Measurements from ENCODE around the gene CHKB. TPM values are rescaled to one million over a fixed set of nuclear protein-coding genes. Genes with fewer than 3 reads are reported as not detected.
"Not testable (repeated sequence)": the region's sequence is repeated elsewhere in the genome, so short reads cannot be mapped to it uniquely, and the experiment has no call there.

The CHKB gene
- total RNA-seq, 1 donor from 2014 or later, result 36.1 TPM

DNA sequence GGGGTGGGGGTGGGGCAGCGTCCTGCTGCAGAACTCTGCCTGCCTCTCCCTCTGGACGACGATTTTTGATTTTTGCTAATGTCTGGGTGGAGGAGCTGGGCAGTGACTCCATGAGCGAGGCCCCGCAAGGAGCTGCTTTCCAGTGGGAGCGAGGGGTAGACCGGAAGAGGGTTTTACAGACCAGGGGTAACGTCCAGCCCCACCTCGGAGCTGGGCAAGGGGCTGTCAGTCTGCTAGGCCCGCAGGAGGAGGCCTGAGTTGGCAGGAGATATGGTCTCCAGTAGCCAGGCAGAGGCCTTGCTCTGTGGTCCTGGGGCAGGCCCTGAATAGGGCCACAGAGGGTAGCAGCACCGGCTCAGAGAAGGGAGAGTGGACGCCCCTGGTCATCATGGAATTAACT, 26.9 kb upstream of the CHKB start:
- TF ChIP-seq CTCF (IDR thresholded peaks at IDR 0.05; ENCODE audit: insufficient read depth, low read depth, low read length) (no peak), EZH2 (IDR thresholded peaks at IDR 0.05; ENCODE audit: insufficient read depth, low read length) (no peak)
- DNase-seq (ENCODE audit: low read depth) (no peak), FAIRE-seq (no peak)
- Mint-ChIP-seq H3K27ac (ENCODE audit: unreplicated experiment) (no peak overlapping the region), H3K36me3 (ENCODE audit: low read depth, unreplicated experiment) (no peaks in the 10 kb centered on the region), H3K4me1 (ENCODE audit: low read depth, unreplicated experiment) (no peaks in the 10 kb centered on the region), H3K4me3 (ENCODE audit: unreplicated experiment) (no peak overlapping the region), H3K27me3 (ENCODE audit: low read depth, unreplicated experiment) (peaks cover 75% of the 10 kb centered on the region), H3K9me3 (ENCODE audit: unreplicated experiment) (peaks cover 2% of the 10 kb centered on the region)
- H3K27ac ChIP-seq (ENCODE audit: low read depth, low read length), result no peak overlapping the region
- no peaks in the 10 kb centered on the region for H3K9me3 ChIP-seq (ENCODE audit: insufficient read depth, low read depth, low read length)
- no peak overlapping the region for H3K4me2 ChIP-seq (ENCODE audit: low read length)
- H3K9ac ChIP-seq (ENCODE audit: low read length), result no peak overlapping the region
- no peaks in the 10 kb centered on the region for H3K4me1 ChIP-seq (ENCODE audit: insufficient read depth, low read length)
- H4K20me1 ChIP-seq (ENCODE audit: insufficient read depth, low read length), result no peaks in the 10 kb centered on the region
- H3K27me3 ChIP-seq (ENCODE audit: insufficient read depth, low read length), result peaks cover 11% of the 10 kb centered on the region
- H3K79me2 ChIP-seq (ENCODE audit: insufficient read depth, low read length), result no peaks in the 10 kb centered on the region
- H3K4me3 ChIP-seq (ENCODE audit: insufficient read depth, low read depth, low read length), result no peak overlapping the region
- no peaks in the 10 kb centered on the region for H3K36me3 ChIP-seq (ENCODE audit: insufficient read depth, low read length)
- no peak overlapping the region for H2AFZ ChIP-seq (ENCODE audit: low read depth, low read length)

- no peaks in the 10 kb centered on the region for H3K4me1 Mint-ChIP-seq (ENCODE audit: low read depth, unreplicated experiment)
- TF ChIP-seq CTCF (IDR thresholded peaks at IDR 0.05; ENCODE audit: insufficient read depth, low read depth, low read length), result no peak
- TF ChIP-seq EZH2 (IDR thresholded peaks at IDR 0.05; ENCODE audit: insufficient read depth, low read length), result no peak
- Histone ChIP-seq H3K79me2 (ENCODE audit: insufficient read depth, low read length) (no peaks in the 10 kb centered on the region), H3K36me3 (ENCODE audit: insufficient read depth, low read length) (no peaks in the 10 kb centered on the region), H3K4me1 (ENCODE audit: insufficient read depth, low read length) (no peaks in the 10 kb centered on the region), H3K4me3 (ENCODE audit: insufficient read depth, low read depth, low read length) (no peak overlapping the region), H3K27ac (ENCODE audit: low read depth, low read length) (no peak overlapping the region), H3K9me3 (ENCODE audit: insufficient read depth, low read depth, low read length) (no peaks in the 10 kb centered on the region), H3K27me3 (ENCODE audit: insufficient read depth, low read length) (peaks cover 11% of the 10 kb centered on the region), H3K4me2 (ENCODE audit: low read length) (no peak overlapping the region), H2AFZ (ENCODE audit: low read depth, low read length) (no peak overlapping the region), H4K20me1 (ENCODE audit: insufficient read depth, low read length) (no peaks in the 10 kb centered on the region), H3K9ac (ENCODE audit: low read length) (no peak overlapping the region)
- peaks cover 2% of the 10 kb centered on the region for H3K9me3 Mint-ChIP-seq (ENCODE audit: unreplicated experiment)
- no peaks in the 10 kb centered on the region for H3K36me3 Mint-ChIP-seq (ENCODE audit: low read depth, unreplicated experiment)
- no peak overlapping the region for H3K27ac Mint-ChIP-seq (ENCODE audit: unreplicated experiment)
- FAIRE-seq (no peak), DNase-seq (ENCODE audit: low read depth) (no peak)
- no peak overlapping the region for H3K4me3 Mint-ChIP-seq (ENCODE audit: unreplicated experiment)
- peaks cover 72% of the 10 kb centered on the region for H3K27me3 Mint-ChIP-seq (ENCODE audit: low read depth, unreplicated experiment)
Observed at GRCh38 chr22:50608996-50609395, 26.3 kb upstream of the CHKB start.

DNA sequence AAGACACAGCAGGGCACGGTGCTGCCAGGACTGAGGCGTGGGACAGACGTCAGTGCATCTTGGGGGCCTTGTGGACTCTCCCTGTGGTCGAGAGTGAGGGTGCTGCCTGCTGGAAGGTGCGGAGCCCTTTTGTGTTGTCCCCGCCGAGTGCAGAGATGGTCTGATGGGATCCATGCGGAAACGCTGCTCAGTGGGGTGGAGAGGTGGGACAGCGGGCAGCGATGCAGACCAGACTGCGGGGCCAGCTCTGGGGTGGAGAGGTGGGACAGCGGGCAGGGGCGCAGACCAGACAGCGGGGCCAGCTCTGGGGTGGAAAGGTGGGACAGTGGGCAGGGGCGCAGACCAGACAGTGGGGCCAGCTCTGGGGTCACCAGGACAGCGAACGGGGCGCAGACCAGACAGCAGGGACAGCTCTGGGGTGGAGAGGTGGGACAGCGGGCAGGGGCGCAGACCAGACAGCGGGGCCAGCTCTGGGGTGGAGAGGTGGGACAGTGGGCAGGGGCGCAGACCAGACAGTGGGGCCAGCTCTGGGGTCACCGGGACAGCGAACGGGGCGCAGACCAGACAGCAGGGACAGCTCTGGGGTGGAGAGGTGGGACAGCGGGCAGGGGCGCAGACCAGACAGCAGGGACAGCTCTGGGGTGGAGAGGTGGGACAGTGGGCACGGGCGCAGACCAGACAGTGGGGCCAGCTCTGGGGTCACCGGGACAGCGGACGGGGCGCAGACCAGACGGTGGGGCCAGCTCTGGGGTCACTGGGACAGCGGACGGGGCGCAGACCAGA, 25.6 kb upstream of the CHKB start:
- not testable (repeated sequence) for DNase-seq (ENCODE audit: low read depth); H3K27ac ChIP-seq (ENCODE audit: low read depth, low read length); H3K79me2 ChIP-seq (ENCODE audit: insufficient read depth, low read length); H3K4me3 ChIP-seq (ENCODE audit: insufficient read depth, low read depth, low read length); H2AFZ ChIP-seq (ENCODE audit: low read depth, low read length); H3K27ac Mint-ChIP-seq (ENCODE audit: unreplicated experiment); H3K9ac ChIP-seq (ENCODE audit: low read length); H3K4me1 ChIP-seq (ENCODE audit: insufficient read depth, low read length); H3K9me3 Mint-ChIP-seq (ENCODE audit: unreplicated experiment); FAIRE-seq; H3K36me3 Mint-ChIP-seq (ENCODE audit: low read depth, unreplicated experiment); H3K4me1 Mint-ChIP-seq (ENCODE audit: low read depth, unreplicated experiment); H3K4me2 ChIP-seq (ENCODE audit: low read length); H3K9me3 ChIP-seq (ENCODE audit: insufficient read depth, low read depth, low read length); H4K20me1 ChIP-seq (ENCODE audit: insufficient read depth, low read length); H3K4me3 Mint-ChIP-seq (ENCODE audit: unreplicated experiment); H3K36me3 ChIP-seq (ENCODE audit: insufficient read depth, low read length)
- H3K27me3 ChIP-seq (ENCODE audit: insufficient read depth, low read length), result peaks cover 10% of the 10 kb centered on the region
- H3K27me3 Mint-ChIP-seq (ENCODE audit: low read depth, unreplicated experiment), result peaks cover 67% of the 10 kb centered on the region
